IPS-18c (cell line): ENCODE data around the gene PDGFD.

Experiments
- H3K4me3 ChIP-seq: 2 replicates; pipeline ENCODE4 v1.7.0; 2013; ENCODE audit warnings: low read depth, mild to moderate bottlenecking, low read length, moderate library complexity; ENCODE audit not compliant: insufficient read depth
- H3K9me3 ChIP-seq: one replicate; pipeline ENCODE4 v1.6.1; 2013; ENCODE audit warnings: mild to moderate bottlenecking, low read length, moderate library complexity; ENCODE audit not compliant: control insufficient read depth, insufficient read depth

The PDGFD gene

DNA sequence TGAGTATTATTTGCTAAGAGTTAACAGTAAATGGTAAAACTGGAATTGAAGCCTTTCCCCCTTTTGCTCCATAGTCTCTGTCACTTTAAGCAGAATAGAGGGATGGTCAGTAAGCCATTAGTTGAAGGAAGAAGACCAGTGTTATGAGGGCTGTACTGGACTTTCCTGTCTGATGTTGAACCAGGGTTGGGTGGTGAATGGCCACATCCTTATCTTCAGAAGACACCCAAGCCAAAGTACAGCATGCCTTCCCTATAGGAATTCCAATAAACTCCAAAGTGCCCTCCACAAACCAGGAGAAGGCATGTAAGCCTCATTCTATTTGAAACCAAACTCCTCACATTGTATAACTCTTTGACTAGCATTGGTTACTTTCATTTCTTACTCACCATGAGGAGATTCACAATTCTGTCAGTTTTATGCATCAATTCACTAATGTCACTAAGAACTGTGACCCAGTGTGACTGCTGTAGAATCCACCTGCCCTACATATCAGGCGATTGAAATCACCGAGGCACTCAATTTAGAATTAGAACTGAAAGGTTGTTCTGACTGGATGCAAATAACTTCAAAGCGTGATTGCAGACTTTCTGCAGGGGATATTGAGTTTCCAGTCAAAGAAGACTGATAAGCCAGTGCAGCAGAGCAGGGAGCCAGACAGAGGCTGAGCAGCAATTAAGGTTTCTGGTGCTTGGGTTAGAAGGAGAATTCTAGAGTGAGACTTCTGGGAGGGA lies 234.6 kb downstream of the PDGFD start:
- H3K4me3 ChIP-seq = no peak overlapping the region
- H3K9me3 ChIP-seq = no peaks in the 10 kb centered on the region

DNA sequence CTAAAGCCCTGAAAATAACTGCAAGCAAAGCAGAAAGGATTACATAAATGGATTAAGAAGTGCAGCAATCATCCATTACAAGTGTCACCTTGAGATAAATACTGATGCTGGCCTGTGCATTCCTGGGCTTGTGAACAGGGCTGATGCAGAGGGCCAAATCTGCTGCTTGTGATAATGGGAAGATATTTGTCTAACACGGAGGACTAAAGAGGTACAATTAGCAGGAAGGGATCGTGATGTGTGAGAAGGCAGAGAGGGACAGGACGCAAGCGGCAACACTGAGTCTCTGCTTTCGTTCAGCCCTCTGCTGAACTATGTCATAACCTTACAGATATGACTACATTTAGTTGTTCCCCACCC lies 235.2 kb downstream of the PDGFD start:
- Histone ChIP-seq H3K9me3 (no peaks in the 10 kb centered on the region), H3K4me3 (no peak overlapping the region)

DNA sequence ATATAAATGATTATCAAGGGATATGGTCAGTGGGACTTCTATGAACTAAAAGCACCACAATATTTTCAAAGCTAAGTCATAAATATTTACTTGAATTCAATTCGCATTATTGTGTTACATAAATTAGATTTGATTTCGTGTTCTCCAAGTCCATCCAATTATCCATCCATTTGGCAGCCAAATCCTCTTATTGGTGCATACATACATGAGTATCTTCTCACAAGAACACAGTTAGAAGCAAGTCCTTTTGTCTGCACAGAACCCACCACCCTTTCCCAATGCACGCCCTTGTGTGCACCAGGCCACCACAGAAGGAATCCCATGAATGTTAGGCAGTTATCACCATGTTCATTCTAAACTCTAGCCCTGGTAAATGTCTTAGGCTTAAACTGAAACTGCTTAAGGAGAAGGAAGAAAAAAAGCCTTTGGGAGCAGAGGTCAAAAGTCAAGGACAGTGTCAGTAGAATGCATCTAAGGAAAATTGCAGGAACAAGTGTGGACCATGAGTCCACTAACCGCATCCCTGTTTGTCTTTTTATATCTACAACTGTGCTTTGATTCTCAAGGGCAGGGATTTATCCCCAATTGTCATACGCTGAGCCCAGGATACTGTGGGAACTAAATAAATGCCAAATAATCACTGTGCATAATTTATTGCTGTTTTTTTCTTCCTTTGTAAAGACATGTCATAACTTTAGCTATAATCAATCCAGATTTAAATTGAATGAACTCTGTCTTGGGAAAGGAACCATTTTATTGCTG lies 235.7 kb downstream of the PDGFD start:
- Histone ChIP-seq H3K9me3 (no peaks in the 10 kb centered on the region), H3K4me3 (no peak overlapping the region)

DNA sequence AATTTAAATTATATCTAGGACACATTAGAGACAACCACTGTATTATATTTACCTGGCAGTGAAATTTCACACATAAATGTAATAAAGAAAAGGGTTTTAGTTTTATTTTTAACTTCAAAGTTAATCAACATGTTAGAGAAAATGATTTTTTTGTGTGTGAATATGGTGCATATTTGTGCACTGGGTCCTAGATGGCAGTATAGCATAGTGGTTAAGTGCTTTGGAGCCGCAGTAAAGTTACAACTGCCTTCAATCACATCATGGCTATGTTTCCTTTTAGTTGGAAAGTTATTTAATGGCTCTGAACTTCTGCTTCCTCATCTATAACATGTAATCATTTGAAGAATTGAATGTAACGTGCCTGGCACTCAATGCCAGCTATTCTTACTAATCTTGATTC lies 236.4 kb downstream of the PDGFD start:
- H3K9me3 ChIP-seq = no peaks in the 10 kb centered on the region
- H3K4me3 ChIP-seq = no peak overlapping the region

DNA sequence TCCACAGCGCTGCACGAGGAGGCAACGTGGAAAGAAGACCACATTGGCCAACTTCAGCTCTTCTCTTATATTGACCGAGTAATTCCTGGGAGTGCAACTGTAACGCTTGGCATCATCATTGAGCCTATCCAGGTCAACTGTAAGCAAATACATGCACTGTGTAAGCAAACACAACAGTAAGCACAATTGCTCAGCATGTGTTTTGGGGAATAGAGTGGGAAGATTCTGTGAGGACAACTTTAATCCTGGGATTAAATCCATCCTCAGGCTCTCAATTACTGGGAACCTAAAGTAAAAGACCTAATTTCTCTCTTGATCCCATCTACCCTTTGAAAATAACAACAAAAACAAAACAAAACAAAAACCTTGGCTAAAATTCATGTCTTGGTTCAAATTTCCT lies 237.0 kb downstream of the PDGFD start:
- Histone ChIP-seq H3K9me3 (no peaks in the 10 kb centered on the region), H3K4me3 (no peak overlapping the region)

DNA sequence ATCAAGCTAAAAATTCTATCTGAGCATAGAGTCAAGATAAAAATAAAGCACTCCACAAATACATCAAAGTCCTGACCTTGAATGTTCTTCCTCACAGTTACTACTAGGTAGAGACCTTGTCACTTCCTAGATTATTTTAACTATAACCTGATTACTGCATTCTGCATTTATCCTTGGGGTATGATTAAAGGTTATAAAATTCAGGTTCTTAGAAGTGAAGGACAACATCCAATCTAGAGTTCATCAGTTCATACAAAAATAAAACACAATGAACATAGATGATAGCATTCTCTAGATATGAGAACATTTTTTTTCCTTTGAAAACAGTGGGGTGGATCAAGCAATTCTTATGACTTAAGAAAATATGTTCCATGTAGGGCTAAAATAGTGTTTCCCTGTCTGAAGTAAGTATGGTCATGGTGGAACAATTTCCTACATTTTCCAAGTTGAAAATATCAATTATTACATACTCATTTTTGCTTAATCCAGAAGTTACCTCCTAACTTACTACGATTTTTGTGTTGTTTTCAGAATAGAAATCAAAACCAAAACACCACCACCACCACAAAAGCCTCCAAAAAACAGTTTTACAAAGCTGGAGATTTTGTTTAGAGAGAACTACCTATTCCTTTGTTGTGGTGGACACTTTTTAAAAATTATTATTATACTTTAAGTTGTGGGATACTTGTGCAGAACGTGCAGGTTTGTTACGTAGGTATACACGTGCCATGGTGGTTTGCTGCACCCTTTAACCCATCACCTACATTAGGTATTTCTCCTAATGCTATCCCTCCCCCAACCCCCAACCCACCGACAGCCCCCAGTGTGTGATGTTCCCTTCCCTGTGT lies 239.6 kb downstream of the PDGFD start:
- Histone ChIP-seq H3K4me3 (no peak overlapping the region), H3K9me3 (no peaks in the 10 kb centered on the region)

DNA sequence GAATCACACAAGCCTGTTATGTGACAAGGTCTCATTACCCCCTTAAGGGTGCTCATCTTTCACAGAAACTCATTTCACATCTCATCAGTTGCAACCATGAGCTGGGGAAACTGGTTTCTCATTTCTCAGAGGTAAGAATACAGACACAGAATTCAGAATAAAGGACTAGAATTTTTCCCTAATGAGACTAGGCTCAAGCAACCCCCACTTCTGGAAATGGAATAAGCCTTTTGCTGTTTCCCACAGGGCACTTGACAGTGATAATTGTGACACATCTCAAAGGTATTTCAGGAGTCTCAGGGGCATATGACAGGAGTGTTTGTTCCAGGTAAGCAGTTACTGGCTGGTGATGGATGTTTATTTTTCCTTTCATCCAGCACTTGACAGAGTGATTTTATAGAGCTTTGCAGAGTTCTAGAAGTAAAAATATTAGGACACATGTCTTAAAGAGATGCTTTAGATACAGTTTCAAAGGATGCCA lies 240.5 kb downstream of the PDGFD start:
- Histone ChIP-seq H3K4me3 (no peak overlapping the region), H3K9me3 (no peaks in the 10 kb centered on the region)

DNA sequence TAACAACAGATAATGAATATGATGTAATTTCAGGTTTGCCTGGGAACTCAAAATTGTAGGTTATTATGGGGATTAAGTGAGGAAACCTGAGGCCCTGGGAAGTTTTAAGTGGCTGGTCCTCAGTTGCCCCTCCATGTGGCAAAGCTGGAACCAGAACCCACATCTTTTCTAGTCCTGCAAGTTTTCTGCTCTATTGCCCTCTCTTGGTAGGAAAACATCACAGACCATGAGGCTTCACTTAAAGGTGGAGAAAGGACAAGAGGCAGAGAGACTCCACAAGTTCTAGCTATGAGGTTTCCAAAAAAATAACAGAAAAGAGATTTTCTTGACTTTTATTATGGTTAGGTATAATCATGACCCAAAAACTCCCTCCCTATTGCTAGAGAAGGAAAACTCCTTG lies 243.0 kb downstream of the PDGFD start:
- H3K4me3 ChIP-seq = no peak overlapping the region
- no peaks in the 10 kb centered on the region for H3K9me3 ChIP-seq

DNA sequence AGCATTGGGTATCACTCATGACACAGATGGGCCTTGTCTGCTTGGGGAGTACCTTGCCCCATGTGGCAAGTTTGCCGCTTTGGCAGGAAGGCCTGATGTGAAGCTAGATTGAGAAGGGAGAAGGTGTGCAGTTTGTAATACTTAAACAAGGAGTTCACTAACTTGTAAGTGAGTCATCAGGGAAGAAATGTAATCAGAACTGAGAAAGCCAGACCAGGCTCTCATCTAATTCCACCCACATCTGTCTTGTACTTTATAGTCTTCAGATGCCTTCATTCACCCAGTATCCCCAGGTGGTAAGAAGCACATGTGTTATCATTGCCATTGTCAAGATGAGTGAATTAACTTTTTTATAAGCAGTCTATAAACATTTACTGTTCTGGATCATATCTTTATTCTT lies 243.5 kb downstream of the PDGFD start:
- no peaks in the 10 kb centered on the region for H3K9me3 ChIP-seq
- H3K4me3 ChIP-seq = no peak overlapping the region

DNA sequence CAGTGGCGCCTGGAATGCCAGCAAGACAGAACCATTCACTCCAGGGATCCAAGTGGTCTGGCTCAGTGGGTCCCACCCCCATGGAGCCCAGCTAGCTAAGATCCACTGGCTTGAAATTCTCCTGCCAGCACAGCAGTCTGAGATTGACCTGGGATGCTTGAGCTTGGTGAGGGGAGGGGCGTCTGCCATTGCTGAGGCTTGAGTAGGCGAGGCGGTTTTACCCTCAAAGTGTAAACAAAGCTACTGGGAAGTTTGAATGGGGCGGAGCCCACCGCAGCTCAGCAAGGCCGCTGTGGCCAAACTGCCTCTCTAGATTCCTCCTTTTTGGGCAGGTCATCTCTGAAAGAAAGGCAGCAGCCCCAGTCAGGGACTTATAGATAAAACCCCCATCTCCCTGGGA lies 253.2 kb downstream of the PDGFD start:
- Histone ChIP-seq H3K4me3 (no peak overlapping the region), H3K9me3 (no peaks in the 10 kb centered on the region)

DNA sequence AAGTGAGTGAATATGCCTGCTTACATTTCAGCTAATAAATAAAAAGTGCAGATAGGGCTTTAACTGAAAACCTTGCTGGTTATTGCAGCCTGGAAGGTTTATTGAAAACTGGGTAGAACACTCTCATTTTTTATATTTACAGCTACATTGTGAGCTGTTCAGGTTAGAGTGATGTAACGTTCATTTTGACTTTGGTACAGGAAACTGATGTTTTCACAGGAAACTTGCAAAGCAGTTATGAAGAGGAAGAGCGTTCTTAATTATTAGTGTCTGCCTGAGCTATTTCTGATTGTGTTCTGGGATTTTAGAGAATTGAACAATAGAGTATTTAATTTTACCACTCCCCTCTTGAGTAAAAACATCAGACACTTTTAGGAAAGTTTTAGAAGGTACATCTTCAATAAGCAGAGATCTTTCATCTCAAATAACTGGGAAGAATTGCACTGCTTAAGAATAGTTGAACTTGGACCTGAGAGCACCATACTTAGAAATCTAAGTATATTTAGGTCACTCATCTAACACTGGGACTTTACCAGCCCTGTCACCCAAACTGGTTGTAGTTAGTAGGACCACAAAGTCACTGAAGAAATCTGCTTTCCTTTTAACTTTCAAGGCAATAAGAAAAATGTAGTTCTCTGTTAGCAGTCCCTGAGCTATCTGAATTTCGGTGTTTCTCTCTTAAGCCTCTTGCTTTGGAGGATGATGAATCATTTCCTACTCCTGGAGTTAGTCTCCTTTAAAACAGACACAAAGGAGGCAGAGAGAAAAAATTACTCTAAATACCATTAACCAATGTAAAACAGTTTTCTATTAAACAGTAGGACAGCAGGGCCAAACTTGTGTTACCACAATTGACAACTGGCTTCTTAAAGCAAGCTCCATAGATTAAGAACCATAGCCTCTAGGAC lies 256.1 kb downstream of the PDGFD start:
- no peaks in the 10 kb centered on the region for H3K9me3 ChIP-seq
- no peak overlapping the region for H3K4me3 ChIP-seq

DNA sequence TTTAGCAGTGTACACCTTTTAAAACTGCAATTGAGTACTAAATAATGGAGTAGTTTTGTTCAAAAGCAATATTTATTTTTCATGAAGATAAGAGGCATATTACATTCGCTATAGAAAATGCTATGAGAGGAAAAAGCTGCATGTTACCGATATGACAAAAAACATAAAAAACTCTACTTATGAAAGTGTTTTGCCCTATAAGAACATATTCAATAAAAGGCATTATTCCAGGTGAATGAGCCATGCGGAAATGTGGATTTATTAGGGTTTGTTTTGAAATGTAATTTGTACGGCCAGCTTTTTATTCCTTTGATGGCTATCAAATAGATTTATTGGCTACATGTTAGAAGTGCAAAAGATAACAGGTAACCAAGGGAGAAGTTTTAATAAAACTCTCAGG lies 256.8 kb downstream of the PDGFD start:
- H3K4me3 ChIP-seq = no peak overlapping the region

DNA sequence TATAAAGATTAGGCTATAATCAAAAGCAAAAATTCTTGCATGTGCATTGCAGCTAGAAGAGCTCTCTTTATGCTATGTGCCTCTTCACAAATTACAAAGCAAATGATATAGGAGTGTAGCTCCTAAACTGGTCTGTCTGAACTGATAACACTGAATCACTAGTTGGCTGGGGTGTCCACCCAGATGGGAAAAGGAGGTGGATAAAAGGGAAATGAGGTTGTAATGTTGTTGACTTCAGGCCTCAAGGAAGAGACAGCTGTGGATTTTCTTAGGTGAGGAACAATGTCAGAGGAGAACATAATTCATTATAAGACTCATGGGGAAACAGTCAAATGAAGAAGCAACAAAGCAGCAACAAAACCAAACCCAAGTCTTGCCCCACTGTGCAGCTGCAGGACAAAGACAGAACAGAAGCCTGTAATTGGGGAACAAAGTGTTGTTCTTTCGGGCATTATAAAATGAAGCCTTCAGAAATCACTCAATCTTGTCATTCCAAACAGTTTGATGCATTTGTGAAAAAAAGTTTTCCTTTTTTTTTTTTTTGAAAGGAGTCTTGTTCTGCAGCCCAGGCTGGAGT lies 257.6 kb downstream of the PDGFD start:
- H3K4me3 ChIP-seq = no peak overlapping the region
- no peaks in the 10 kb centered on the region for H3K9me3 ChIP-seq

More for the DNA sequence above, 256.8 kb downstream of the PDGFD start:
- H3K9me3 ChIP-seq = no peaks in the 10 kb centered on the region

DNA sequence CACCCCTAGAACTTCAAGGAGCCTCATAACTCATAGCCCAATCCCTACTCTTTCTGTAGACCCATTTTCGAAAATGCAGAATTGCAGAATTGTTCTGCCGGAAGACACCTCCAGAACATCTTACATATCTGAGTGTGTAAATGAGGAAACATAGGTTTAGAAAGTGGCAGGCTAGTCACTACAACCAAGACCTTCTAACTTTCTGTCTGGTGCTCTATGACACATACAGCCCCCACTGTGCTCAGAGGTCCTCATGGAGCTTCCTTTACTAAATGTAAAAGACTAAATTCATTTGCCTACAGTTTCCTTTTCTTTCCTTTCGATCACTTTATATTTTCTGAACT lies 259.7 kb downstream of the PDGFD start:
- H3K4me3 ChIP-seq = no peak overlapping the region
- H3K9me3 ChIP-seq = no peaks in the 10 kb centered on the region

DNA sequence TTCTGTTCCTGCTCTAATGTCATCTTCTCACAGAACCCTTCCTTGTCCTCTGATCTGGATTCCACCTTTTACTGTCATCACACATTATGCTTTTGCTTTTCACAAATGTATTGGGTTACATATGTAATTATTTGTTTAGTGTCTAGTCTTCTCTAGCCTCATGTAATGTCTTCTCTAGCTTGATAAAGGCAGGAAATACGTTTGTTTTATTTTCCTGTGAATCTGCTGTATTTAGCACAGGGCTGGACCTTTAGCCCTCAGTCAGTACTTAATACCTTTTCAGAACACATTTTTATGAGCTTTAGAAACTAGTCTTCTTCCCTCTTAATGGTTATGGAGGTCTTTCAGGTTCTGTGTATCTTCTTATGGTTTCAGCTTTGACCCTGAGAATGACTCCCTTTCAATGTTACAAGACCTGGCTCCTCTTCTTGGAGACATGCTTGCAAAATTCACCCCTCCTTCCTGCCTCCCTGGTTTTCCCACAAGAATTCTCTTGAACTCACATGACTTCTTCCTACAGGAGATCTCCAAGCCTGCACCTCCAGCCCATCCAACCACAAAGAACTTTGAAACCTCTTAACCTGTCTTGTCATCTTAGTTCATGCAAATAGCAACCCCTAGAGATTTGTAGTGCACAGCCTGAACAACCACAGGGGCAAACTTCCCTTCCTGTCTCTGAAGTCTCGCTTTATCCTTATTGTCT lies 260.2 kb downstream of the PDGFD start:
- H3K9me3 ChIP-seq = no peaks in the 10 kb centered on the region
- no peak overlapping the region for H3K4me3 ChIP-seq

DNA sequence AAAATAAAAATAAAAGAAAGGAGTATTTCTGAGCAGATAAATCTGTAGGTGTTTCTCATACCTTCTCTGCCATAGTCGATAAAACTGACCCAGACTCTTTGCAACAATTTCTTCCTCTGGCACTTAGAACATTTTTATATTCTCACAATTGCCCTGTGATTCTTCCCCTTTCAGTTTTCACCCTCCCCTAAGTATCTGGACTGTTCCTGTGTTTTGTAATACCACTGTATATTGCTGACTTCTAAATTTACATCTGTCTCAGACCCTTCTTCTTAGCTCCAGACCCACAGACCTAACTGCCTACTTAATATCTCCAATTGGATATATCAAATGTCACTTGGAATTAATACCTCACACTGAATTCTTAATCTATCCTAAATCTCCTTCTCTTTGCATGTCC lies 261.0 kb downstream of the PDGFD start:
- Histone ChIP-seq H3K4me3 (no peak overlapping the region), H3K9me3 (peaks cover 4% of the 10 kb centered on the region)
